Measurements from ENCODE around the gene WWOX.

DNA sequence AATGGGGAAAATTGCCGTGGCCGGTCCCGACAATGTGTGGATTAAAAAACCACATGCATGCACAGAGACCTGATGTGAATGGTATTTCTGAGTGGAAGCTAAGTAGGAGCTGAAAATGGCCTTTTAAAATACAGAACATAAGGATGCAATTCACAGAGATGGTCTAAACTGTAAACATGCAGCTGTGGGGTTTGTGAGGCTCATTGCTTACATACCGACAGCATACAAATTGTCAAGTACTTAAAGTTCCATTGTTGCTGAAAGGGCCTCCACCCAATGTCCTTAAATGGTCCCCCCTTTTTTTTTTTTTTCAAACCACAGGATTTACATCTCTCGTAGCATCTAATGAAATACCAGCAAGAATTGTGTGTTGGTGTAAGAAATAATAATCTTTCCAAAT, 977.9 kb downstream of the WWOX start:
- TF ChIP-seq POLR2A (IDR thresholded peaks at IDR 0.05) (no peak), CTCF (IDR thresholded peaks at IDR 0.05) (no peak), POLR2AphosphoS5 (IDR thresholded peaks at IDR 0.05) (no peak)
